ENCODE measurements around the gene PRKD2. TPM values are rescaled to one million over a fixed set of nuclear protein-coding genes. Genes with fewer than 3 reads are reported as not detected.
A peak's percentile ranks its signal among the peaks of the same experiment; 100 is the strongest.

Gene PRKD2
- total and polyA plus RNA-seq, 2 donors (not counting 1 experiment from before 2014, with no cell fraction given), result 8.1 to 11.6 TPM

- Histone ChIP-seq H3K4me1 (ENCODE audit: control insufficient read depth, extremely low read depth, insufficient read depth, low read length) (peaks cover 17% of the 10 kb centered on the region), H3K27me3 (ENCODE audit: control insufficient read depth, insufficient read depth, low read length) (peaks cover 2% of the 10 kb centered on the region), H2AFZ (ENCODE audit: low read length) (no peak within 1 kb of the TSS), H3K27ac (ENCODE audit: insufficient read depth, low read length) (no peak within 1 kb of the TSS), H4K20me1 (ENCODE audit: control insufficient read depth, extremely low read depth, insufficient read depth, low read length) (no peaks in the 10 kb centered on the region), H3K9ac (ENCODE audit: insufficient read depth, low read length) (no peak within 1 kb of the TSS), H3K9me3 (ENCODE audit: control insufficient read depth, insufficient read depth, low read depth, low read length) (no peaks in the 10 kb centered on the region), H3K4me3 (replicated peaks in 1 of 4; ENCODE audit: control extremely low read depth in 1 of 4, insufficient read depth in 1 of 4, low read depth in 3 of 4, low read length in 4 of 4) (no peak within 1 kb of the TSS), H3K4me2 (ENCODE audit: extremely low read depth, insufficient read depth, low read length) (no peak within 1 kb of the TSS), H3K79me2 (ENCODE audit: control insufficient read depth, insufficient read depth, low read length) (no peaks in the 10 kb centered on the region), H3K36me3 (ENCODE audit: control insufficient read depth, insufficient read depth, low read length) (no peaks in the 10 kb centered on the region)
- no peak for TF ChIP-seq EZH2 (IDR thresholded peaks at IDR 0.05; ENCODE audit: low read length, missing control alignments)
- TF ChIP-seq CTCF (conservative IDR thresholded peaks at IDR 0.05 in 1 of 2, IDR thresholded peaks at IDR 0.05 in 1 of 2; ENCODE audit: low read depth in 1 of 2, low read length in 2 of 2), result no peak
- DNase-seq (ENCODE audit: low read depth in 2 of 2), result no peak
Measured at GRCh38 chr19:46635920-46636761, 80.8 kb downstream of the PRKD2 start, which contains the start of gene GNG8. Gene GNG8, minus strand, starts transcription at chr19:46636202. Its CDS starts 1,520 bp downstream, at chr19:46634682.

GRCh38 chr19:46634656-46635218, 82.2 kb downstream of the PRKD2 start:
- no peak for TF ChIP-seq CTCF (conservative IDR thresholded peaks at IDR 0.05 in 1 of 2, IDR thresholded peaks at IDR 0.05 in 1 of 2; ENCODE audit: low read depth in 1 of 2, low read length in 2 of 2)
- TF ChIP-seq EZH2 (IDR thresholded peaks at IDR 0.05; ENCODE audit: low read length, missing control alignments), result no peak
- no peaks in the 10 kb centered on the region for H3K9me3 ChIP-seq (ENCODE audit: control insufficient read depth, insufficient read depth, low read depth, low read length)
- H3K4me1 ChIP-seq (ENCODE audit: control insufficient read depth, extremely low read depth, insufficient read depth, low read length), result peaks cover 19% of the 10 kb centered on the region
- peaks cover 2% of the 10 kb centered on the region for H3K27me3 ChIP-seq (ENCODE audit: control insufficient read depth, insufficient read depth, low read length)
- H3K4me2 ChIP-seq (ENCODE audit: extremely low read depth, insufficient read depth, low read length), result no peak overlapping the region
- no peak overlapping the region for H3K27ac ChIP-seq (ENCODE audit: insufficient read depth, low read length)
- H3K79me2 ChIP-seq (ENCODE audit: control insufficient read depth, insufficient read depth, low read length), result no peaks in the 10 kb centered on the region
- H3K36me3 ChIP-seq (ENCODE audit: control insufficient read depth, insufficient read depth, low read length), result no peaks in the 10 kb centered on the region
- H4K20me1 ChIP-seq (ENCODE audit: control insufficient read depth, extremely low read depth, insufficient read depth, low read length), result no peaks in the 10 kb centered on the region
- H3K9ac ChIP-seq (ENCODE audit: insufficient read depth, low read length), result no peak overlapping the region
- no peak for DNase-seq (ENCODE audit: low read depth in 2 of 2)
- peak overlapping the region in 1 of 4 experiments; percentile 32 for H3K4me3 ChIP-seq (replicated peaks in 1 of 4; ENCODE audit: control extremely low read depth in 1 of 4, insufficient read depth in 1 of 4, low read depth in 3 of 4, low read length in 4 of 4)
- no peak overlapping the region for H2AFZ ChIP-seq (ENCODE audit: low read length)

GRCh38 chr19:46634045-46634655, 82.8 kb downstream of the PRKD2 start:
- Histone ChIP-seq H3K36me3 (ENCODE audit: control insufficient read depth, insufficient read depth, low read length) (no peaks in the 10 kb centered on the region), H2AFZ (ENCODE audit: low read length) (no peak overlapping the region), H3K4me1 (ENCODE audit: control insufficient read depth, extremely low read depth, insufficient read depth, low read length) (peaks cover 17% of the 10 kb centered on the region), H3K4me3 (replicated peaks in 1 of 4; ENCODE audit: control extremely low read depth in 1 of 4, insufficient read depth in 1 of 4, low read depth in 3 of 4, low read length in 4 of 4) (peak overlapping the region in 1 of 4 experiments; percentile 32), H3K79me2 (ENCODE audit: control insufficient read depth, insufficient read depth, low read length) (no peaks in the 10 kb centered on the region), H3K9me3 (ENCODE audit: control insufficient read depth, insufficient read depth, low read depth, low read length) (no peaks in the 10 kb centered on the region), H3K27me3 (ENCODE audit: control insufficient read depth, insufficient read depth, low read length) (peaks cover 2% of the 10 kb centered on the region), H3K27ac (ENCODE audit: insufficient read depth, low read length) (no peak overlapping the region), H3K9ac (ENCODE audit: insufficient read depth, low read length) (no peak overlapping the region), H3K4me2 (ENCODE audit: extremely low read depth, insufficient read depth, low read length) (no peak overlapping the region), H4K20me1 (ENCODE audit: control insufficient read depth, extremely low read depth, insufficient read depth, low read length) (no peaks in the 10 kb centered on the region)
- DNase-seq (ENCODE audit: low read depth in 2 of 2), result peak; percentile 62 to 73
- TF ChIP-seq EZH2 (IDR thresholded peaks at IDR 0.05; ENCODE audit: low read length, missing control alignments) (no peak), CTCF (conservative IDR thresholded peaks at IDR 0.05 in 1 of 2, IDR thresholded peaks at IDR 0.05 in 1 of 2; ENCODE audit: low read depth in 1 of 2, low read length in 2 of 2) (no peak)

All from fibroblast of lung (primary cell).